GM18507 (cell line): ENCODE results near the gene AGMAT.

ENCODE experiments used
- DNase-seq: peaks from one replicate; pipeline ENCODE4 v3.0.0; 2011; ENCODE audit warnings: low read depth; ENCODE audit not compliant: insufficient read length; ENCODE audit errors: extremely low spot score
- FAIRE-seq: peaks from 2 replicates; lab custom pipeline; 2011; peaks lifted over from hg19 to GRCh38; lab: Jason Lieb, UNC

The AGMAT gene, protein sequence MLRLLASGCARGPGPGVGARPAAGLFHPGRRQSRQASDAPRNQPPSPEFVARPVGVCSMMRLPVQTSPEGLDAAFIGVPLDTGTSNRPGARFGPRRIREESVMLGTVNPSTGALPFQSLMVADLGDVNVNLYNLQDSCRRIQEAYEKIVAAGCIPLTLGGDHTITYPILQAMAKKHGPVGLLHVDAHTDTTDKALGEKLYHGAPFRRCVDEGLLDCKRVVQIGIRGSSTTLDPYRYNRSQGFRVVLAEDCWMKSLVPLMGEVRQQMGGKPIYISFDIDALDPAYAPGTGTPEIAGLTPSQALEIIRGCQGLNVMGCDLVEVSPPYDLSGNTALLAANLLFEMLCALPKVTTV

DNA sequence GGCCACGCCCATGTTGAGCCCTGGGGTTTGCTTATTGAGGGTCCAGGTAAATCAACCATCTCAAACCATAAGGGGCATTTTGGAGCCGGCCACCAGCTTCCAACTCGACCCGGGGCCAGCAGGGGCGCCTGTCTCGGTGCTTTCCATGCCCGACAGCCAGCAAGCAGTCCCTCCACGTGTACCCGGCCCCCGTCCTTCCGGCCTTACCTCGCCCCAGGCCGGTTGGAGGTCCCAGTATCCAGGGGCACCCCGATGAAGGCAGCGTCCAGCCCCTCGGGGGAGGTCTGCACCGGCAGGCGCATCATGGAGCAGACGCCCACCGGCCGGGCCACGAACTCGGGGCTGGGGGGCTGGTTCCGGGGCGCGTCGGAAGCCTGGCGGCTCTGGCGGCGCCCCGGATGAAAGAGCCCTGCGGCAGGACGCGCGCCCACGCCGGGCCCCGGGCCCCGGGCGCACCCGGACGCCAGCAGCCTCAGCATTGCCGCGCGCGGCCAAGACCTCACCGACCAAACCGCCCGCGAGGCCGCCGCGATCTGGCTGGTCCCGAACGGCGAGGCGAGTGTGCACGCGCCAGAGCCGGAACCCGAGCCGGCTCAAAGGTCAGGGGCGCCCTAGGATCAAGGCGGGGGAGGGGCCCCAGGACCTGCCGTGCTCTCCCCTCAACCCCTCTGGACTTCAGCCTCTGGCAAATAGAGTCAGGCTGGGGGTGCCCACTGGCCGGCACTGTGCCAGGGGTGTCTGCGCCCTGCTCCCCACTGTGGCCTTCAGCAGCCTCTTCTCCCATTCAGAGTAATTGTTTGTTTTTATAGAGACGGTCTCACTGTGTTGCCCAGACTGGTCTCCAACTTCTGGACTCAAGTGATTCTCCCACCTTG is at the start of gene AGMAT:
TSS of gene AGMAT (minus strand) at position 563 of the 875 bp plus-strand sequence. CDS start at position 479, 84 bp downstream.
- FAIRE-seq (peak; percentile 49), DNase-seq (peak; percentile 64)

DNA sequence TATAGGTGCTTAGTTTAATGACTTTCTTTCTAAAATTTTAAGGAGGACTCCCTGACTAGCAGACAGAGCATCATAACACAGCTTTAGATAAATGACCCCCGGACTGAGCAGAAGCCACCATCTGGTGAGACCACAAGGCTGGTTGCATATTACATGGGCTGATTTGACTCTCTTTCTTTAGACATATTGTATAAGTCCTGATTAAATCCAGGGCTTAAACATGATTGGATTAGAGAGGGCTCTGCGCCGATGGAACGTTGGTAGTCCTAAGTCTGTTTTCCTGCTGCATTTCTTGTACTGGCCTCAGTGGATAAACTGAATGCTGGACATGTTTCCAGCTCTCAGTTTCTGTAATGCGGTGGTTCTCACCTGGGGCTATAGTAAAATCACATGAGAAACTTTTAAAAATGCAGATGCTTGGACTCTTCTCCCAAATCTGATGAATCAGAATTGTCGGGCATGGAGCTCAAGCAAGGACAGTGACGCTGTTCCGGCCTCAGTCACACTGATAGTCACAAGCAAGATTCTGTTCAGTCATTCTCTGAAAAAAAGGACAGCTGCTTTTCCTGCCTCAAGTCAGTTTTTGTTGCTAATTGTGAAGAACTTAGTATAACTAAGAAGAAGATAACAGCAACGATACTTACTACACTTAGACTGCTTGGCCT is 49.0 kb upstream of the AGMAT start:
- FAIRE-seq (no peak), DNase-seq (no peak)

DNA sequence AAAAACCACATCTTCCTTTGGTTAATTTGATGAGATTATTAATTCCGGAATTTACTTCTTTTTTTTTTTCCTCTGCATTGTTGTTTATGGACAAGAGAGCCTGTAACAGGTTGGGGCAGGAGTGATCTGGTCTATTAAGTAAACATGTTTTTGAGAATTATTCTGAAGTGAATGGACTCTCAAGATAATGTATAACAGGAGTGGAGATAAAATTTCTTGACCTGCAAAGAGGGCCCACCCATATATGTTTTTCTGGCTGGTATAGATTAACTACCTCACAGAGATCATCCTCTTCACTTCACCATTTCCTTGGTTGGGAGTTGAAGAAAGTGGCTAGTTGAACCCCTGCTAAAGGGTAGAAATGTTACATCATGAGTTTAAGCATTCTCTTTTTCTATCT is 43.2 kb upstream of the AGMAT start:
- FAIRE-seq = no peak
- DNase-seq = no peak

DNA sequence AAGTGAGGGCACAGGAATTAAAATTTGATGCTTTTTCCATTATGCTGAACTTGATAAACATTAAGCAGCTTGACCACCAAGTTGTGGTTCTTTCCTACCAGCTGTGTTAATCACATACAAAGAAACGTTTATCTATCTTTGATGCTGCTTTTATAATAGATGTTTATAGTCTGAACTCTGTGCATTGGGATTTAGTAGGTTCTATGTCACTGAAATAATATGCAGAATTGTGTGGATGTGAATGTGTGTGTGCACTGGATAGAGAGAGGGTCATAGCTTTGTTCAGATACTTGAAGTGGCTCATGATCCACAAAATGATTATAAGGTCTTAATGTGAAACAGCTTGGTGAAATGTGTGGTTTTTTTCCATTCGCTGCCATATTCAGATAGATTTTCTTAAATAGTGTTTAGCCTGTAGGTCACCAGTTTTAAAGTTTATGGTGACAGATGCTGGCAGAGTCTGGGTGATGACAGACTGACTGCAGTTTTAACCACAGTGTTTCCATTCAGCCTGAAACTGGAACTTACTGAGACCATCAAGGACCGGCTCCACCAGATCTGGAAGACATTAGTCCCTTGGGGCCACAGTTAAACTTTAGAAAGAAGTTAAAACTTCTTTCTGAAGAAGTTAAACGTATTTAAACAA is 42.6 kb upstream of the AGMAT start:
- DNase-seq = peak; percentile 36
- peak; percentile 96 for FAIRE-seq

DNA sequence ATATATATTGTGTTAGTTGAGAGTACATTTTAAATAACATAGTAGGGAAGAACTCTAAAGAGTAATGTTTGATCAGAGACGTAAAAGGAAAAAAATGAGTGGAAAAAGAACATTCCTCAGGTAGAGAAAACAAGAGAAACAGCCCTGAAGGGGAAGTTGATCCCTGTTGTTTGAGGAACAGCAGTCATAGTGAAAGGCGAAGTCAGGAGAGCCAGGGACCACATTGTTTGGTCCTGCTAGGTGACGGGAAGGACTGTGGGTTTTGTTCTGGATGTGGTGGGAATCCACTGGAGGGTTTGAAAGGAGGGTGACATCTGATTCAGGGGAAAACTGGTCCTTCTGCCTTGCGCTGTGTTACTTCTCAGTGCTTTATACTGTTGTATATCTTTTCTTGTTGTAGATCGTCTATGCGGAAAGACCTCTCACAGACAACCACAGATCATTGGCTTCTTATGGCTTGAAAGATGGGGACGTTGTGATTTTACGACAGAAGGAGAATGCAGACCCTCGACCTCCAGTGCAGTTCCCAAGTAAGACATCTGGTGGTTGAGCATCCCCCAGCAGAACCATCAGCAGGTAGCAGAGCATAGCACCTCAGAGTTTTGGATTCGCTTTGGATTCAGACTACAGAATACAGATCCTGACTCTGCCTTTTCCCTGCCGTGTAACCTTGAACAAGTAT is 41.6 kb upstream of the AGMAT start:
- DNase-seq (no peak), FAIRE-seq (no peak)

DNA sequence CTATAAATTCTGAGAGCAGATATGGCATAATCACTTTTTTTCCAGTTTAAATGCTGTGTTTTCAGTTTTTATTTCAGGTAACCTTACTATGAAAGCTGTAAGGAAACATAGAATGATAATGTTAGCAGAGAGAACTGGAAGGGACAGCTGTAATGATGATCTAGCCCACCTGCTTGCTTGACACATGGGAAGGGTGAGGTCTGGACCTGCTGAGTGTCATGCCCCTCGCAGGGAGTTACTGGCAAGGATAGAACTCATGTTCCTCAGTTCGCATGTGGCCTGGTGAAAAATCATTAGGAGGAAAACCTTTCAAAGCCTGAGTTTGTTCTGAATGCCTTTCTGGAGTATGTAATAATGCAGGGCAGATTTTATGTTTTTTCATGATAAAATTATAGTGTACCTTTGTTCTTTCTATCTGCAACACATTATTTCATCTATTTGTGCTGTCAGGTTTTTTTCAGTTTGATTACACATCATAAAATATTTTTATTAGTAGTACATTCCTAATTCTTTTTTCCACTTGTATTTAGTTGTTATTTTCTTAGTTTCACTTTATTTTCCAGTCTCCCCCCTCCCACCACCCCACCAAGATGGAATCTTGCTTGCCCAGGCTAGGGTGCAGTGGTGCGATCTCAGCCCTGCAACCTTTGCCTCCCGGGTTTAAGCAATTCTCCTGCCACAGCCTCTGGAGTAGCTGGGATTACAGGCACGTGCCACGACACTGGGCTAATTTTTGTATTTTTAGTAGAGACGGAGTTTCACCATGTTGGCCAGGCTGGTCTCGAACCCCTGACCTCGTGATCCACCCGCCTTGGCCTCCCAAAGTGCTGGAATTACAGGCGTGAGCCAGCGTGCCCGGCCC is 40.4 kb upstream of the AGMAT start:
- DNase-seq = no peak
- FAIRE-seq = no peak

DNA sequence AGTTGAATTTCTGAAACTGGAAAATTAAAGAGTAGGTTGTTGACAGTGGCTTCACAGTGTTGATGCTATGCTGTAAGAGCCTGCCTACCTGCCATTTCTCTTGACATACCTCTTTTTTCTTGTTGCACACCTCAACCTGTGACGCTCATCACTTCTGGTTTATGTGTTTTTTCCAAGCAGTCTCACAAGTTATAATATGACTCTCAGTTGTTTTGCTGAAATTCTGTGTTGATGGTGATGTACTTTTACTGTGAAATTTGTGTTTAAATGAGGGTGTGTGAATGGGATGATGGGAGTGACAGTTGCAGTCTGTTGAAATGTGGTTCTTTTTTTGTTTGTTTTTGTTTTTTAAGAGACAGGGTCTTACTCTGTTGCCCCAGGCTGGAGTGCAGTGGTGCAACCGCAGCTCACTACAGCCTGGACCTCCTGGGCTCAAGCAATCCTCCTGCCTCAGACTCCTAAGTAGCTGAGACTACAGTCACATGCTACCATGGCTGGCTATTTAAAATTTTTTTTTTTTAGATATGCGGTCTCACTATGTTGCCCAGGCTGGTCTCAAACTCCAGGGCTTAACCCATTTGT is 39.4 kb upstream of the AGMAT start:
- DNase-seq = no peak
- no peak for FAIRE-seq

DNA sequence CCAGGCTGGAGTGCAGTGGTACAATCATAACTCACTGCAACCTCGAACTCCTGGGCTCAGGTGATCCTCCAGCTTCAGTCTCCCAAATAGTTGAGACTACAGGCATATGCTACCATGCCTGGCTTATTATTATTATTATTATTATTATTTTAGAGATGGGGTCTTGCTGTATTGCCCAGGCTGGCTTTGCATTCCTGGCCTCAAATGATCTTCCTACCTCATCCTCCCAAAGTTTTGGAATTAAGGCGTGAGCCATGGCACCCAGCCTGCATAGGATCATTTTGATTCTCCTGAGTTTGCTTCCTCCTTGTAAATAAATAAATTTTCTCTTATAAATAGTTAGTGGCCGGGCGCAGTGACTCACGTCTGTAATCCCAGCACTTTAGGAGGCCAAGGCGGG is 38.6 kb upstream of the AGMAT start:
- DNase-seq (no peak), FAIRE-seq (no peak)

DNA sequence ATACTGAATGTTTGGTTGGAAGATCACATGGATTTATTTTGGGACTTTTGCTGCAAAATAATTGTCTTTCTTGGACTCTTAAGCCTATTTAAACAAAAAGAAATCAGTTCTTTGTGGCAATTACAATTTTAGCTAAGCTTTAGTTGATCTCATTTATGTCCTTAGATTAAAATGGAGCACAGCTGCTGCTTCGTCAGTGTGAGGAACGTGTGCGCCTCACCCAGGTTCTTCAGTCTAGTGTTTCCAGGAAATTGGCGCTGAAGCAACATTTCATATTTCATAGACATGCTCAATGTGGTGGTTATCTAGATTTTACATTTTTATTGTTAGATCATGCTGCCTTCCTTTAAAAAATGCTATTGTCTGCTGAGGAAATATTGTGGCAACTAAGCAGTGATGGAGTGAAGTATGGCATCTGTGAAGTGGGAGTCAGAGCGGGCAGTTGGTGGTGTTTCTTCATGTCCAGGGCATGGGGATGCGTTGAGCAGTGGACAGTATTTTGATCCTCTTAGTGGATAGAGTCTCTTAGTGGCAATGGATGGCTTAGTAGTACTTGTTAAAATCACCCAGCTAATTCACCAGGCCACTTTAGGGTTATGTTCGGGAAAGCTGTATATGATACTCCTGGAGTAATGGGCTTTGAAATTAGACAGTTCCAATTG is 38.0 kb upstream of the AGMAT start:
- no peak for FAIRE-seq
- DNase-seq = no peak

DNA sequence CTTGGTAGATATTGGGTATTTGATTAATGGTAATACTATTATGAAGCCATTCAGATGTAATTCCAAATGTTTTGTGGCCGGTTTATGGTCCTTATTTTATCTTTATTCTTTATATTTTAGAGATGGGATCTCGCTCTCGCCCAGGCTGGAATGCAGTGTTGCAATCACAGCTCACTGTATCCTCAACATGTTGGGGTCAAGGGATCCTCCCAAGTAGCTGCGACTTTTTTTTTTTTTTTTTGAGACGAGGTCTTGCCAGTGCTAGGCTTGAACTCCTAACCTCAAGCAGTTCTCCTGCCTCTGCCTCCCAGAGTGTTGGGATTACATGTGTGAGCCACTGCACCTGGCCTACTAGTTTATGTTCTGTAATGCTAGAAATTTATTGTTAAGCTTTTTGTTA is 37.1 kb upstream of the AGMAT start:
- DNase-seq (no peak), FAIRE-seq (no peak)

DNA sequence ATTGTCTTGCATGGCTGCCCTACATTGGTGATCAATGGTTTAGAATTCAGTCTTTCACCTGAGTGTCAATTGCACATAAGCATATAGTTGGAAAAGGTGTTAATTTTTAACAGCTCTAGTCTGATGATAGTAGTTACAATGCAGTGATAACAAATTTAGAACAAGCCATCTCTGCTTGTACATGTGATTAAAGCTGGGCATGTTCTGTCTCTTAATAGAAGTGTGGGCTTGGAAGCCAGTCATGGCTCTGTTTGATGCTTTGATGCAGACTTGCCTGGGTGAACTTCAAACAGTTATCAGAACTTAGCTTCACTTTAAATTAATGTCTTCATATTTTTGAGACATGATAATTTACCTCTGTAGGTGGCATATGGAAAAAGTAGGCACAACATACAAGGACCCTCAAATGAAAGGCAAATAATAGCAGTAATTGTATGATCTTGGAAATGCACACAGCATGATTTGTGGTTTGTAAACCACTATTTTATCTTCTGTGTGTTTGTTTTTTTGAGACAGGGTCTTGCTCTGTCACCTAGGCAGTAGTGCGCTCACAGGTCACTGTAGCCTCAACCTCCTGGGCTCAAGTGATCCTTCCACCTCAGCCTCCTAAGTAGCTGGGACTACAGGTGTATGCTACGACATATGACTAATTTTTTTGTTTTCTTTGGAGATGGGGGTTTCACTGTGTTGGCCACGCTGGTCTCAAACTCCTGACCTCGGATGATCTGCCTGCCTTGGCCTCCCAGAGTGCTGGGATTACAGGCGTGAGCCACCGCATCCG is 36.2 kb upstream of the AGMAT start:
- DNase-seq (no peak), FAIRE-seq (no peak)

DNA sequence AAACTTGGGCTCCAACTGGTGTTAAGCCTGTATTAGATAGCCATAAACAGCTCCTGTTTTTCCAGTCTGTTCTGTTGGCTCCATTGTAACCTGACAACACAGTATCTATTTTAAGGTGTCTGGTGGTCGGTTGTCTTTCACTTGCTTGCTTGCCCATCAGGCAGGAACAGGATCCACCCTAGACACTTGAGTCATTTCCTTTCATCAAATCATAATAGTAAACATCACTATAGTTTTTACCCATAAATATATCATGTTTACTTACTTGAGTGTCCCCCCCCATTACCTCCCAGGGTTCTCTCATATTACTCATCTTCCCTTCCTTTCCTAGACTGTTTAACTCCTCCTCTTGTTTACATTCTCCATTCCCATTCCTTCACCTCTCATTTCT is 35.3 kb upstream of the AGMAT start:
- no peak for DNase-seq
- no peak for FAIRE-seq

DNA sequence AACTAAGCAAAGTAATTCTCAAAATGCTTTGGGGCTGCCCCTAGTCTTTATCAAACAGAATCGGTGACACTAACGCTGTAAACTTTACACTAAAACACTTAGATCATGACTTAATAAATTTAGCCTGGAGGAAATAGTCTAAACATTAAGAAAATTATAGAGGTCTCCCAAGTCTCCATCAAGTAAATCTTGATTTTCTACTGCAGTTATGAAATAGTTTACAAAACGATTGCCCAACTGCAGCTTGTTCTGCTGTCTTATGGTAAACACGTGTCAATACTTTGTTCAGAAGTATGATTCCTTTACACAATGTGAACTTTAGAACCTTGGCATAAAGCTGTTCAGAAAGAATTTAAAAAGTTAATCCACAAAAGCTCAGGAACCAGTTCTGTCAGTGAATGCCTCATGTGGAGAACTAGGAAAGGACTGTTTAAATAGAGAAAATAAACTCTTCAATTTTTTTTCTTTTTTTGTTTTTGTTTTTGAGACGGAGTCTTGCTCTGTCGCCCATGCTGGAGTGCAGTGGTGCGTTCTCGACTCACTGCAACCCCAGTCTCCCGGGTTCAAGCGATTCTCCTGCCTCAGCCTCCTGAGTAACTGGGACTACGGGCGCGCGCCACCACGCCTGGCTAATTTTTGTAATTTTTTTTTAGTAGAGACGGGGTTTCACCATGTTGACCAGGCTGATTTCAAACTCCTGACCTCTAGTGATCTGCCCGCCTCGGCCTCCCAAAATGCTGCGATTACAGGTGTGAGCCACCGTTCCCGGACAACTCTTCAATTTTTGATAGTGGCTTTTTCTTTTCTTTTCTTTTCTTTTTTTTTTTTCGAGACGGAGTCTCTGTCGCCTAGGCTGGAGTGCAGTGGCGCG is 34.0 kb upstream of the AGMAT start:
- DNase-seq (no peak), FAIRE-seq (no peak)

DNA sequence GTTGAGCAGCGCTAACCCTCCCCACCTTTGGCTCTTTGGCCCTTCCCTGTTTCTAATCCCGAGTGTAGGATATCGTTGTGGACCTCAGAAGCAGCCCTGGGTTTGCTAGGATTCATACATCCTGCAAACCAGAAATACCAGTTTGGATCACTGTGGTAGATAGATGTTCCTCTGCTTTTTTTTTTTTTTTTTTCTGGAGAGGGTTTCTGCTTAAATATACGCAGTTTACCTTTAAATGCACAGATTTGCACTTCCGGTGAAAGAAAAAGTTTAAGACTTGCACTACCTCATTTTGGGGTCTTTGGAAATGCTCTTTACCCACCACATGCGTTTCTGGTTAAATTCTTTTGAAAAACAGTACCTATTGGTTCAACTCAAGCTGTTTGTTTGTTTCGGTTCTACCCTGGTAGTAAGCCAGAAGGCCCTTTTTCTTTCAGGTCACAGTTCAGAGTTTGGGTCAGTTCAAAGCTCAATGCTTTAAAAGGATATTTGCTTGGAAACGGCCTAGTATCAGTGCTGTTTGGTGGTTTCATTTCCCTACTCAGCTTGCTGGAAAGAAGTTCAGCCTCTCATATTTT is 33.3 kb upstream of the AGMAT start:
- DNase-seq (peak; percentile 29), FAIRE-seq (peak; percentile 86)

DNA sequence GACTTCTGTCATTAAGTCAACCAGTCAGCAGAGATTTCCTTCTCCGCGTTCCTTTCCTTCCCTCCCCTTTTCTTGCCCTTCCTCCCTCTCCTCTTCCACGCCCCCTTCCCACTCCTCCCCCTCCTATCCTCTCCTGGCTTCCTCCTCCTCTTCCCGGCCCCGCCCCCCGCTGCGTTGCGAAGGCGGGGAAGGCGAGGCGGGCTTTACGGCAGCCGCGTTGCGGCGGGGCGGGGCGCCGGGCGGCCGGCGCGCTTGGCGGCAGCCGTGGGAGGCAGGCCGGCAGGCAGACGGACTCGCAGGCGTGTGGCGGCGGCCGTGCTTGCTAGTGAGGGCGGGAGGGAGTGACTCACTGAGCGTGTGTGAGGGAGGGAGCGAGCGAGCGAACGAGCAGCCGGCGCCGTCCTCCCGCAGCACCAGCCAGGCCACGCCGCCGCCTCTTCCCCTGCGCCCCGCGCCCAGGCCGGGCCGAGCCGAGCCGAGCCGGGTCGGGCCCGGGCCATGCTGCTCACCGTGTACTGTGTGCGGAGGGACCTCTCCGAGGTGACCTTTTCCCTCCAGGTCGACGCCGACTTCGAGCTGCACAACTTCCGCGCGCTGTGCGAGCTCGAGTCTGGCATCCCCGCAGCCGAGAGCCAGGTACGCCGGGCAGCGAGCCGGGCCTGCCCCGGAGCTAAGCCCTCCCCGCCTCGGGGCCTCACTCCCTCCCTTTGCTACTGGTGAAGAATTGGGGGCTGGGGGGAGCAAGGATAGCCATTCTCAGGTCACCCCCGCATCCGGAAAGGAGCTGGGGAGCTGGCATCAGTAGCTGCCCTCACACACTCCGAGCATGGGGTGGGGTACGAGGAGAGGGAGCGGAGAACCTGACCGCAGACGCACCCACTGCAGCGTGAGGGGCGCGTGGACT is 32.6 kb upstream of the AGMAT start, which contains the start of gene DDI2:
TSS of gene DDI2 (plus strand) at position 286 of the 904 bp plus-strand sequence. CDS start at position 499, 213 bp downstream.
- FAIRE-seq = peak; percentile 94
- DNase-seq = peak; percentile 87
